Neural cell (in vitro differentiated cells): ENCODE data around the gene NR1H2. TPM values are rescaled to one million over a fixed set of nuclear protein-coding genes. Genes with fewer than 3 reads are reported as not detected.

Experiments
- H2AFZ ChIP-seq: fragments of 200-600, 300-800 bp; sonication (generic), shearing (Covaris generic); 2 replicates; pipeline ENCODE4 v1.6.0; 2014; ENCODE audit warnings: low read depth, mild to moderate bottlenecking, antibody characterized with exemption, low read length, moderate library complexity
- H3F3A ChIP-seq: fragments of 200-600 bp; shearing (Covaris generic); 2 replicates; pipeline ENCODE4 v1.6.1; 2016; ENCODE audit warnings: mild to moderate bottlenecking, moderate library complexity, mixed read lengths, antibody characterized with exemption, low read length; ENCODE audit not compliant: insufficient read depth, poor library complexity, severe bottlenecking
- H3K27ac ChIP-seq: fragments of 200-600, 300-800 bp; sonication (generic), shearing (Covaris generic); 2 replicates; pipeline ENCODE4 v1.5.1; 2014; ENCODE audit warnings: mild to moderate bottlenecking, low read length, moderate library complexity
- H3K27me3 ChIP-seq: fragments of 300-800, 200-600 bp; sonication (generic), shearing (Covaris generic); 2 replicates; pipeline ENCODE4 v1.6.0; 2014; ENCODE audit warnings: mild to moderate bottlenecking, low read depth, low read length, moderate library complexity; ENCODE audit not compliant: insufficient read depth
- H3K36me3 ChIP-seq: fragments of 300-800, 200-600 bp; sonication (generic), shearing (Covaris generic); 2 replicates; pipeline ENCODE4 v1.5.1; 2014; ENCODE audit warnings: mild to moderate bottlenecking, antibody characterized with exemption, low read length, moderate library complexity; ENCODE audit not compliant: insufficient read depth
- H3K4me2 ChIP-seq: fragments of 300-800, 200-600 bp; sonication (generic), shearing (Covaris generic); 2 replicates; pipeline ENCODE4 v1.6.0; 2014; ENCODE audit warnings: mild to moderate bottlenecking, low read length
- H3K4me3 ChIP-seq: fragments of 300-800, 200-600 bp; sonication (generic), shearing (Covaris generic); 2 replicates; pipeline ENCODE4 v1.5.1; 2014; ENCODE audit warnings: mild to moderate bottlenecking, low read length, moderate library complexity
- H3K79me2 ChIP-seq: fragments of 200-600 bp; shearing (Covaris generic); replicated peaks from 2 replicates; pipeline ENCODE4 v1.6.0; 2014; ENCODE audit warnings: mild to moderate bottlenecking, low read length, moderate library complexity; ENCODE audit not compliant: insufficient read depth
- H3K9ac ChIP-seq: fragments of 300-800, 200-600 bp; sonication (generic), shearing (Covaris generic); 2 replicates; pipeline ENCODE4 v1.6.1; 2016; ENCODE audit warnings: mild to moderate bottlenecking, low read length, mixed read lengths
- H3K9me2 ChIP-seq: fragments of 200-600 bp; shearing (Covaris generic); 2 replicates; pipeline ENCODE4 v1.6.1; 2016; ENCODE audit warnings: mild to moderate bottlenecking, low read length, mixed read lengths; ENCODE audit not compliant: insufficient read depth
- H3K9me3 ChIP-seq: fragments of 200-600, 300-800 bp; sonication (generic), shearing (Covaris generic); 2 replicates; pipeline ENCODE4 v1.6.1; 2016; ENCODE audit warnings: mild to moderate bottlenecking, mixed run types, low read length, moderate library complexity, mixed read lengths
- H4K20me1 ChIP-seq: fragments of 200-600 bp; shearing (Covaris generic); 2 replicates; pipeline ENCODE4 v1.6.1; 2016; ENCODE audit warnings: mild to moderate bottlenecking, mixed run types; ENCODE audit not compliant: insufficient read depth
- CTCF ChIP-seq: fragments of 450-650 bp; IDR thresholded peaks from 2 replicates; pipeline ENCODE4 v1.5.1; 2014; ENCODE audit warnings: antibody characterized with exemption, mild to moderate bottlenecking, moderate library complexity; ENCODE audit not compliant: poor library complexity, severe bottlenecking
- EP300 ChIP-seq: fragments of 450-650 bp; conservative IDR thresholded peaks from 2 replicates; pipeline ENCODE4 v1.6.1; 2014; ENCODE audit warnings: antibody characterized with exemption, mild to moderate bottlenecking, moderate library complexity; ENCODE audit not compliant: poor library complexity, severe bottlenecking
- EZH2 ChIP-seq: fragments of 200-600, 300-800 bp; shearing (Covaris generic), sonication (generic); IDR thresholded peaks from 2 replicates; pipeline ENCODE4 v1.6.1; 2014; ENCODE audit warnings: antibody characterized with exemption, low read length, borderline replicate concordance, mild to moderate bottlenecking; ENCODE audit not compliant: insufficient read depth, poor library complexity, severe bottlenecking
- MXI1 ChIP-seq: fragments of 450-650 bp; conservative IDR thresholded peaks from 2 replicates; pipeline ENCODE4 v1.6.1; 2014; ENCODE audit warnings: antibody characterized with exemption, mild to moderate bottlenecking; ENCODE audit not compliant: poor library complexity, severe bottlenecking
- POLR2AphosphoS5 ChIP-seq: IDR thresholded peaks from 2 replicates; pipeline ENCODE4 v1.6.1; 2012
- RAD21 ChIP-seq: fragments of 450-650 bp; conservative IDR thresholded peaks from 2 replicates; pipeline ENCODE4 v1.6.1; 2014; ENCODE audit warnings: antibody characterized with exemption, mild to moderate bottlenecking, moderate library complexity
- REST ChIP-seq: IDR thresholded peaks from 2 replicates; pipeline ENCODE4 v1.6.1; 2012; ENCODE audit warnings: borderline replicate concordance
- SMC3 ChIP-seq: fragments of 450-650 bp; conservative IDR thresholded peaks from 2 replicates; pipeline ENCODE4 v1.6.1; 2014; ENCODE audit warnings: antibody characterized with exemption, mild to moderate bottlenecking, moderate library complexity; ENCODE audit not compliant: poor library complexity
- TAF1 ChIP-seq: IDR thresholded peaks from 2 replicates; pipeline ENCODE4 v1.6.1; 2012; ENCODE audit warnings: low read depth
- polyA plus RNA-seq: library from polyadenylated mRNA; depleted of rRNA; stranded (reverse); fragments of >200 nt; gene quantifications from 2 replicates; pipeline ENCODE4 v1.2.3, GENCODE V29; 2014

NR1H2 gene
- polyA plus RNA-seq, 1 donor from 2014 or later, result 18.5 TPM

- H3K9me2 ChIP-seq, result no peaks in the 10 kb centered on the region
- no peaks in the 10 kb centered on the region for H4K20me1 ChIP-seq
- H3F3A ChIP-seq, result no peaks in the 10 kb centered on the region
- H3K9me3 ChIP-seq, result no peaks in the 10 kb centered on the region
- peak overlapping the region; percentile 85 for H3K9ac ChIP-seq
- H2AFZ ChIP-seq, result peak overlapping the region; percentile 94
- H3K27me3 ChIP-seq, result peaks cover 18% of the 10 kb centered on the region
- peak overlapping the region; percentile 86 for H3K4me3 ChIP-seq
- peak overlapping the region; percentile 95 for H3K4me2 ChIP-seq
- H3K27ac ChIP-seq, result peak overlapping the region; percentile 95
- H3K36me3 ChIP-seq, result no peaks in the 10 kb centered on the region
- H3K79me2 ChIP-seq, result no peaks in the 10 kb centered on the region
- TF ChIP-seq POLR2AphosphoS5, result peak; percentile 78
- TF ChIP-seq EP300, result no peak
- peak; percentile 4 for TF ChIP-seq REST
Observed at GRCh38 chr19:50330365-50331078, 45.7 kb upstream of the NR1H2 start.

GRCh38 chr19:50331221-50331993 is 44.9 kb upstream of the NR1H2 start:
- no peaks in the 10 kb centered on the region for H3K36me3 ChIP-seq
- H3K79me2 ChIP-seq, result no peaks in the 10 kb centered on the region
- no peaks in the 10 kb centered on the region for H3F3A ChIP-seq
- peak overlapping the region; percentile 85 for H3K9ac ChIP-seq
- no peaks in the 10 kb centered on the region for H4K20me1 ChIP-seq
- TF ChIP-seq RAD21 (no peak), POLR2AphosphoS5 (no peak), TAF1 (no peak), MXI1 (no peak), EP300 (no peak), REST (no peak), CTCF (no peak), SMC3 (no peak), EZH2 (no peak)
- peak overlapping the region; percentile 59 for H3K4me2 ChIP-seq
- peaks cover 16% of the 10 kb centered on the region for H3K27me3 ChIP-seq
- H3K4me3 ChIP-seq, result peak overlapping the region; percentile 86
- H3K9me2 ChIP-seq, result no peaks in the 10 kb centered on the region
- no peaks in the 10 kb centered on the region for H3K9me3 ChIP-seq
- H2AFZ ChIP-seq, result peak overlapping the region; percentile 41
- peak overlapping the region; percentile 65 for H3K27ac ChIP-seq
